GM10266 (cell line): ENCODE data around the gene ANP32B.

Experiments used
- DNase-seq: peaks from one replicate; pipeline ENCODE4 v3.0.0; 2012; ENCODE audit errors: extremely low spot score
- TF ChIP-seq, protein P1 (sequence below): IDR thresholded peaks from 2 replicates; pipeline ENCODE4 v1.5.1; 2012; ENCODE audit warnings: mild to moderate bottlenecking, low read depth; ENCODE audit not compliant: control insufficient read depth, insufficient read depth; ENCODE audit errors: missing control alignments

Gene ANP32B

DNA sequence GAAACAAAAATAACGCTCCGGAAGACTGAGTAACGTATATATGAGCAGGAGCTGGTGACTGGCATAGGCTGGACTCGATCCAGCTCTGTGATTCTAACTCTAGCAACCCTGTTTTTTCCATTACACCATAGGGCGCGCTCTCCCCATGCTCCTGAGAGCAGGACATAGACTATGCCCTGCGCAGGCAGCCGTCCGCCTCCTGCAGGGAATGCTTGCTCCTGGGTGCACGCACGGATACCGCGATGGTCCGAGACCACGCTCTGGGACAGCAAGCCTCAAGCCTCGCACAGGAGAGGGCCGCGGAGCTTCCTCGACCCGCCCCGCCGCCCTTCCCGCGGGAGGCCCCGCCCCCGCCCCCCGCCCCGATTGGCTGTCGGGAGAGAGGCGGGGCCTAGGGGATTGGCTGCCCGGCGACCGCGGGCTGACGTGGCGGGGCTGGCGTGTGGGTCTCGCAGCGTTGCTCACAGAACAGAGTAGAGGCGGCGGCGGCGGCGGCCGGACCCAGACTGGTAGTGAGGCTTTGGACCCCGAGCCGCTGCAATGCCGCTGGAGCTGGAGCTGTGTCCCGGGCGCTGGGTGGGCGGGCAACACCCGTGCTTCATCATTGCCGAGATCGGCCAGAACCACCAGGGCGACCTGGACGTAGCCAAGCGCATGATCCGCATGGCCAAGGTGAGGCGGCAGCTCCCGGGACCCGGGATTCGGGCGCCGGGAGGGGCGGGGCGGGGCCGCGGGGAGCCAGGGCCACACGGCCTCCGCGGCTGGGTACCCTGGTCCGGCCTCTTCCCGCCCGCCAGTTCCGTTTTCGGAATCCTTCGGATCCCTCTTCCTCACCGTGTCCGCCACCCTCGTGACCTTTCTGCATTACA lies 73.4 kb downstream of the ANP32B start, which contains the start of gene NANS:
NANS (plus strand) TSS at position 464 of the 869 bp plus-strand sequence; CDS start at position 541, 77 bp downstream.
- TF ChIP-seq, protein P1, sequence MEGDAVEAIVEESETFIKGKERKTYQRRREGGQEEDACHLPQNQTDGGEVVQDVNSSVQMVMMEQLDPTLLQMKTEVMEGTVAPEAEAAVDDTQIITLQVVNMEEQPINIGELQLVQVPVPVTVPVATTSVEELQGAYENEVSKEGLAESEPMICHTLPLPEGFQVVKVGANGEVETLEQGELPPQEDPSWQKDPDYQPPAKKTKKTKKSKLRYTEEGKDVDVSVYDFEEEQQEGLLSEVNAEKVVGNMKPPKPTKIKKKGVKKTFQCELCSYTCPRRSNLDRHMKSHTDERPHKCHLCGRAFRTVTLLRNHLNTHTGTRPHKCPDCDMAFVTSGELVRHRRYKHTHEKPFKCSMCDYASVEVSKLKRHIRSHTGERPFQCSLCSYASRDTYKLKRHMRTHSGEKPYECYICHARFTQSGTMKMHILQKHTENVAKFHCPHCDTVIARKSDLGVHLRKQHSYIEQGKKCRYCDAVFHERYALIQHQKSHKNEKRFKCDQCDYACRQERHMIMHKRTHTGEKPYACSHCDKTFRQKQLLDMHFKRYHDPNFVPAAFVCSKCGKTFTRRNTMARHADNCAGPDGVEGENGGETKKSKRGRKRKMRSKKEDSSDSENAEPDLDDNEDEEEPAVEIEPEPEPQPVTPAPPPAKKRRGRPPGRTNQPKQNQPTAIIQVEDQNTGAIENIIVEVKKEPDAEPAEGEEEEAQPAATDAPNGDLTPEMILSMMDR, result no peak
- peak; percentile 97 for DNase-seq

DNA sequence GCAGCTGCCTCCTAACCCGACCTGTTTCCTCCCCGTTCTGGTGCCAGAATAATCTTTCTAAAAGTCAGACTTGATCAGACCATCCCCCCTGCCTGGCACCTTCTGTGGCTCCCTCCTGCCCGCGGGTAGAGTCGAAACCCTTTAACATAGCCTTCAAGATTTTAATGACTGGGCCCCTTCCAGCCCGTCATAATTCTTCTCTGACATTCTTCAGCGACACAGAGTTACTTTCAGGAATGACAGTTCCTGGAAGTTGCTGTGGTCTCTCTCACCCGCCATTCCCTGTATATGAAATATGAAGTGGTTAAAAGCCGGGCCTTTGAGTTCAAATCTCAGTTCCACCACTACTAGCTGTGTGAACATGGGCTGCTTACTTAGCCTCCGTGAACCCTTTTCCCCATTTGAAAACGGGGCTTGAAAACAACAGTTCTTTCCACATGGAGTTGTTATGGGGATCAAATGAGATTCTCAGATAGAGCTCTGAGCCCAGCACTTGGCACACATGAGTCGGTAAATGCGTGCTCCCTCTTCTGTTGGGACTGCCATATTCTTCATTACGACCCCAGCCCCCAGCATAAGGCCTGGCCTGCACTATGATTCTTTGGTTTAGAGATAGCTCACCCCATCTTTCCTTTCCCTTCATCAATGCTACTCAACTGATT lies 74.1 kb downstream of the ANP32B start:
- TF ChIP-seq, protein P1, result no peak
- DNase-seq, result peak; percentile 15

DNA sequence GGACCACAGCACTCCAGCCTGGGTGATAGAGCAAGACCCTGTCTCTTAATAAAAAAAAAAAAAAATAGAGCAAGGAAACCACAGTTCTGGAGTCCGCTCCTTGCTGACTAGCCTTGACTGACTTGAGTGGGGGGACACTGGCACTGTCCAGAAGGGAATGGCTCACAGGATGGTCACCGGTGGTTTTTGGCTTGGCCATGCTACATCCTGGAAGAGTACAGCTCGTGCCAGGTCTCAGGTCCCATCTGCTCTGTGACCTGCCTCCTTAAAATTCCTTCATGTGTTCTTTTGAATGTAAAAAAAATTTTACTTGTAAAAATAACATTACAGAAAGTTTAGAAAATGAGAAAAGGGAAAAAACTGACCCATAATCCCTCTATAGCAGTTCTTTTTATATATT lies 79.0 kb downstream of the ANP32B start:
- TF ChIP-seq, protein P1, result no peak
- no peak for DNase-seq

DNA sequence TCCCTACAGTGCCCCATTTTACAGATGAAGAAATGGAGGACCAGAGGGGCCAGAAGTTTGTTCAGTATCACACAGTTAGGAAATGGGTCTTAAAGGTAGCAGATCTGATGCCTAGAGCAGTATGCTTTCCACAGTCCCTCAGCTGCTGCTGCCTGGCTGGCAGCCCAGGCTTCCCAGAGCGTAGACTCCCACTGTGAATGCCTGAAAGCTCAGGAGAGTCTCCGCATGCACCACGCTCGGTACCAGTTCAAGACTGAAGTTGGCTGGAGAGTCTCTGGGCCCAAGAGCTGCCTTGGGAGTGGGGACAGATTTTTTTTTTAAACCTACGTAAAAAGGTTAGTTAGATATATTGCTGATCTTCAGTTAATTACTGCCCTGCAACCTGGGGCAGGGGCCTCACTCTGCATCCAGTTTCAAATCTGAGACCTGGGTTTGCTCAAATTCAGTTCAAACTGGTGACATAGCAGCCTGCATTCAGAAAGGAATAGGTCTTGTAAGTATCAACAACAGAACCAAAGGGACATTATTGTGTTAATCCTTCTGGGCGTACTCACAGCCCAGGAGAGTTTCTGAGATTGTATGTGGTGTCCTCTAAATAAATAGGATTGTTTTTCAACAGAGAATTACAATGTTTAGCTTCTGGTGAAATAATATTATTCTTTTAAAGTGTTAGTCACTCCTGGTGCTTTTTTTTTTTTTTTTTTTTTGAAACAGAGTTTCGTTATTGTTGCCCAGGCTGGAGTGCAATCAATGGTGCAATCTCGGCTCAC lies 81.7 kb downstream of the ANP32B start:
- TF ChIP-seq, protein P1, result no peak
- peak; percentile 2 for DNase-seq
